KMS-11 (cell line): Measurements from ENCODE around the gene OR2AT4.
"Not testable (repeated sequence)": the region's sequence is repeated elsewhere in the genome, so short reads cannot be mapped to it uniquely, and the experiment has no call there.

Experiments
- H2AFZ ChIP-seq: fragments of 200-600 bp; sonication (generic); 2 replicates; pipeline ENCODE4 v1.6.1; 2016; ENCODE audit warnings: antibody characterized with exemption, mixed run types, low read depth
- H3K27ac ChIP-seq: fragments of 200-600 bp; sonication (generic); 2 replicates; pipeline ENCODE4 v1.6.1; 2016; ENCODE audit warnings: mild to moderate bottlenecking, mixed run types
- H3K27me3 ChIP-seq: fragments of 200-600 bp; sonication (generic); 2 replicates; pipeline ENCODE4 v1.6.1; 2017; ENCODE audit warnings: mild to moderate bottlenecking, low read depth, mixed run types, moderate library complexity; ENCODE audit not compliant: insufficient read depth
- H3K36me3 ChIP-seq: fragments of 200-600 bp; sonication (generic); 2 replicates; pipeline ENCODE4 v1.6.1; 2017; ENCODE audit warnings: mild to moderate bottlenecking, mixed run types; ENCODE audit not compliant: insufficient read depth
- H3K4me1 ChIP-seq: fragments of 200-600 bp; sonication (generic); 2 replicates; pipeline ENCODE4 v1.6.1; 2016; ENCODE audit warnings: mild to moderate bottlenecking, low read depth, mixed run types; ENCODE audit not compliant: poor library complexity, severe bottlenecking
- H3K4me2 ChIP-seq: fragments of 200-600 bp; sonication (generic); 2 replicates; pipeline ENCODE4 v1.7.0; 2016; ENCODE audit warnings: mild to moderate bottlenecking, mixed run types
- H3K4me3 ChIP-seq: fragments of 200-600 bp; sonication (generic); IDR thresholded peaks from 2 replicates; pipeline ENCODE4 v1.6.1; 2017; ENCODE audit warnings: low read depth, low read length, mixed read lengths; ENCODE audit not compliant: insufficient read depth
- H3K79me2 ChIP-seq: fragments of 200-600 bp; sonication (generic); 2 replicates; pipeline ENCODE4 v1.6.1; 2016; ENCODE audit warnings: low read depth, mixed run types; ENCODE audit not compliant: insufficient read depth
- H3K9ac ChIP-seq: fragments of 200-600 bp; sonication (generic); 2 replicates; pipeline ENCODE4 v1.6.1; 2016; ENCODE audit warnings: mild to moderate bottlenecking, mixed run types
- H4K20me1 ChIP-seq: fragments of 200-600 bp; sonication (generic); 2 replicates; pipeline ENCODE4 v1.6.1; 2016; ENCODE audit warnings: mild to moderate bottlenecking, mixed run types; ENCODE audit not compliant: insufficient read depth
- CTCF ChIP-seq: fragments of 200-600 bp; sonication (generic); conservative IDR thresholded peaks from 2 replicates; pipeline ENCODE4 v1.6.1; 2017; ENCODE audit warnings: low read depth, mild to moderate bottlenecking, antibody characterized with exemption, low read length, moderate library complexity, mixed read lengths

Gene OR2AT4

GRCh38 chr11:75097173-75097557, 489 bp upstream of the OR2AT4 start:
- H3K4me2 ChIP-seq = no peak overlapping the region
- no peaks in the 10 kb centered on the region for H3K27me3 ChIP-seq
- no peaks in the 10 kb centered on the region for H3K36me3 ChIP-seq
- no peak overlapping the region for H3K27ac ChIP-seq
- no peak overlapping the region for H3K4me3 ChIP-seq
- peaks cover 15% of the 10 kb centered on the region for H3K4me1 ChIP-seq
- no peak overlapping the region for H2AFZ ChIP-seq
- no peak for TF ChIP-seq CTCF
- no peaks in the 10 kb centered on the region for H4K20me1 ChIP-seq
- no peak overlapping the region for H3K9ac ChIP-seq
- H3K79me2 ChIP-seq = no peaks in the 10 kb centered on the region

GRCh38 chr11:75094382-75094781, 2.3 kb downstream of the OR2AT4 start:
- H3K4me1 ChIP-seq, H3K4me3 ChIP-seq, H3K36me3 ChIP-seq, H3K27me3 ChIP-seq, H3K4me2 ChIP-seq, H3K27ac ChIP-seq, H3K9ac ChIP-seq, H2AFZ ChIP-seq, H4K20me1 ChIP-seq, H3K79me2 ChIP-seq: not testable (repeated sequence)

- Histone ChIP-seq H3K9ac (no peak overlapping the region), H2AFZ (no peak overlapping the region), H3K36me3 (no peaks in the 10 kb centered on the region), H3K79me2 (no peaks in the 10 kb centered on the region), H3K4me3 (no peak overlapping the region), H4K20me1 (no peaks in the 10 kb centered on the region), H3K4me2 (no peak overlapping the region), H3K27me3 (no peaks in the 10 kb centered on the region), H3K27ac (no peak overlapping the region), H3K4me1 (no peaks in the 10 kb centered on the region)
- no peak for TF ChIP-seq CTCF
Observed at GRCh38 chr11:75090671-75091177, 6.0 kb downstream of the OR2AT4 start.

GRCh38 chr11:75087319-75088305, 9.1 kb downstream of the OR2AT4 start:
- H3K27me3 ChIP-seq = no peaks in the 10 kb centered on the region
- no peak overlapping the region for H3K4me3 ChIP-seq
- no peaks in the 10 kb centered on the region for H3K4me1 ChIP-seq
- no peaks in the 10 kb centered on the region for H4K20me1 ChIP-seq
- no peak for TF ChIP-seq CTCF
- no peaks in the 10 kb centered on the region for H3K79me2 ChIP-seq
- no peak overlapping the region for H3K27ac ChIP-seq
- H3K9ac ChIP-seq = no peak overlapping the region
- no peak overlapping the region for H2AFZ ChIP-seq
- no peaks in the 10 kb centered on the region for H3K36me3 ChIP-seq
- H3K4me2 ChIP-seq = no peak overlapping the region

GRCh38 chr11:75084883-75085282, 11.8 kb downstream of the OR2AT4 start:
- no peaks in the 10 kb centered on the region for H4K20me1 ChIP-seq
- H3K4me3 ChIP-seq = no peak overlapping the region
- no peak overlapping the region for H3K4me2 ChIP-seq
- H3K79me2 ChIP-seq = no peaks in the 10 kb centered on the region
- no peak overlapping the region for H3K27ac ChIP-seq
- H3K4me1 ChIP-seq = no peaks in the 10 kb centered on the region
- H3K36me3 ChIP-seq = no peaks in the 10 kb centered on the region
- no peak overlapping the region for H3K9ac ChIP-seq
- no peak overlapping the region for H2AFZ ChIP-seq
- no peak for TF ChIP-seq CTCF
- H3K27me3 ChIP-seq = no peaks in the 10 kb centered on the region
